K562 (cell line): ENCODE results near the gene CD151. TPM values are rescaled to one million over a fixed set of nuclear protein-coding genes. Genes with fewer than 3 reads are reported as not detected.

ENCODE experiments used
- ESRRA ChIP-seq: fragments of 450-650 bp; IDR thresholded peaks from 2 replicates; pipeline ENCODE4 v1.6.1; 2014; ENCODE audit warnings: low read depth, mild to moderate bottlenecking, moderate library complexity, borderline replicate concordance
- ETV1 ChIP-seq: fragments of 450-650 bp; conservative IDR thresholded peaks from 2 replicates; pipeline ENCODE4 v1.6.1; 2016; ENCODE audit warnings: missing genetic modification characterization, control low read depth, low read depth, missing compliant biosample characterization
- FOSL1 ChIP-seq: fragments of 200-800 bp; sonication (Bioruptor generic); conservative IDR thresholded peaks from 2 replicates; pipeline ENCODE4 v1.6.1; 2016; ENCODE audit warnings: missing genetic modification characterization, missing compliant biosample characterization
- GATAD2A ChIP-seq: fragments of 450-650 bp; IDR thresholded peaks from 2 replicates; pipeline ENCODE4 v1.6.1; 2017
- KLF16 ChIP-seq: IDR thresholded peaks from 2 replicates; pipeline ENCODE4 v1.6.1; 2016; ENCODE audit warnings: antibody characterized with exemption
- MBD2 ChIP-seq: sonication (generic); IDR thresholded peaks from 2 replicates; pipeline ENCODE4 v1.6.1; 2016; ENCODE audit warnings: low read depth, borderline replicate concordance
- POU5F1 ChIP-seq: fragments of 150-350 bp; IDR thresholded peaks from 2 replicates; pipeline ENCODE4 v1.6.1; 2014; ENCODE audit warnings: borderline replicate concordance, low read length, low read depth, mild to moderate bottlenecking; ENCODE audit not compliant: partially characterized antibody
- polyA plus RNA-seq, 8 experiments: library from polyadenylated mRNA; depleted of rRNA in 4 of 8; stranded (reverse) in 5 of 8; unstranded in 3 of 8; fragments of >200 nt; fragmentation: Nextera tagmentation in 2 of 8; fragmentation: Illumina TruSeq in 1 of 8; extraction: Ambion mirVana in 2 of 8; extraction: Trizol in 1 of 8; gene quantifications; 2 replicates each; pipeline versions ENCODE4 v1.2.1 to v1.2.3, GENCODE V29; 2011 to 2014; ENCODE audit warnings: inconsistent platforms in 1 of 8, missing spikeins in 1 of 8
- total RNA-seq, 7 experiments: library from RNA; depleted of rRNA in 6 of 7; stranded (reverse); fragments of >200 nt in 6 of 7; fragmentation: Illumina TruSeq in 2 of 7; extraction: Trizol in 2 of 7; gene quantifications; 2 replicates each; pipeline versions ENCODE4 v1.2.1 to v1.2.3, GENCODE V29; 2011 to 2021; ENCODE audit warnings: low replicate concordance in 1 of 7
- TF ChIP-seq, protein P1 (sequence below): fragments of 200-800 bp; sonication (Bioruptor generic); IDR thresholded peaks from 2 replicates; pipeline ENCODE4 v1.6.1; 2017; ENCODE audit warnings: missing genetic modification characterization, missing compliant biosample characterization
- TF ChIP-seq, protein P2 (sequence below), 2 experiments: IDR thresholded peaks; 2 replicates each; pipeline ENCODE4 v1.6.1; 2012; ENCODE audit warnings: improper control_type of control experiment in 2 of 2, low read depth in 2 of 2, low read length in 2 of 2, borderline replicate concordance in 1 of 2
- TF ChIP-seq, protein P3 (sequence below): IDR thresholded peaks from 2 replicates; pipeline ENCODE4 v1.6.1; 2012; ENCODE audit warnings: low read depth, low read length, improper control_type of control experiment, borderline replicate concordance
- TF ChIP-seq, protein P4 (sequence below): fragments of 250-450 bp; sonication (Bioruptor Pico); IDR thresholded peaks from 2 replicates; pipeline ENCODE4 v1.9.0; 2021; ENCODE audit warnings: mild to moderate bottlenecking, inconsistent platforms
- TF ChIP-seq, protein P5 (sequence below), 3 experiments: fragments of 200-800 bp in 1 of 3; sonication (Bioruptor generic) in 1 of 3; sonication (generic) in 1 of 3; formaldehyde crosslinking in 1 of 3; IDR thresholded peaks; 2 replicates each; pipeline versions ENCODE4 v1.6.1 to v1.8.0; 2016 to 2022; ENCODE audit warnings: mild to moderate bottlenecking in 2 of 3, missing compliant biosample characterization in 2 of 3, missing genetic modification characterization in 2 of 3, missing genetic modification reagents in 1 of 3
- TF ChIP-seq, protein P6 (sequence below): fragments of 250-450 bp; sonication (Bioruptor Pico); IDR thresholded peaks from 2 replicates; pipeline ENCODE4 v1.4.0; 2020; ENCODE audit warnings: mild to moderate bottlenecking, moderate library complexity

CD151 gene
- total and polyA plus RNA-seq, 9 of the 15 experiments (the other 6 are each of a cell fraction or from before 2014, with no cell fraction given) = 2.3 to 187 (median 140) TPM

DNA sequence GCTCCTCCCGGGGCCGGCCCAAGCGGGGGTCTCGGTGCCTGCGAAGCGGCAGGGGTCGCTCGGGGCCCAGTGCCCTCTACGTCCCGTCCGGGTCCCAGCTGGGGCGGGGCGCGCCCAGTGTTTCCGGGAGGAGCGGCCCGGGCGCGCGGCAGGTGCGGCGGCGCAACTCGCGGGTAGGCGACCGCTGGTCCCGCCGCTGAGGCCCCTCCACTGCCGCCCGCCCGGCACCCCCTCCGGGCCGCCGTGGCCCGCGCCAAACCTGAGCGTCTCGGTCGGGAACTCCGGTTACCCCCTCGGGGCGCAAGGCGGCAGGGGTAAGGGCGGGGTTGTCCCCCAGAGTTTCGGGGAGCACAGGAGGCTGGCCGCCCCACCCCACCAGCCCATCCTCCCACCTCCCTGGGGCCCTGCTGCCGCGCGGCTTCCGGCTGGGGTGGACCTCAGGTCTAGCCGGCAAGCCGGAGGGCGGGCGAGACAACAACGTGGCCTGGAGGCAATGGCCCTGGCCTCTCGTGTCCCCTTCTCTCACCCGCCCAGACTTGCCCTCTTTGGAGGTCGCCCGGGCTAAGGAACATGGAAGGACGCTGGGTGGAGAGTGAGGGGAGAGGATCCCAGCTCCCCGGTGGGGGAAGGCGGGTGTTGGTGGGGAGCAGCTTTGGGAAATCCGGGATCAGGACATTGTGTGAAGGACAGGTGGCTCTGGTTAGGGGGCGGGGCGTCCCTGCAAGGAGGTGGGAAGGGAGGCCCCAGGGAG, 5.4 kb upstream of the CD151 start (continued):
- TF ChIP-seq, protein P1, sequence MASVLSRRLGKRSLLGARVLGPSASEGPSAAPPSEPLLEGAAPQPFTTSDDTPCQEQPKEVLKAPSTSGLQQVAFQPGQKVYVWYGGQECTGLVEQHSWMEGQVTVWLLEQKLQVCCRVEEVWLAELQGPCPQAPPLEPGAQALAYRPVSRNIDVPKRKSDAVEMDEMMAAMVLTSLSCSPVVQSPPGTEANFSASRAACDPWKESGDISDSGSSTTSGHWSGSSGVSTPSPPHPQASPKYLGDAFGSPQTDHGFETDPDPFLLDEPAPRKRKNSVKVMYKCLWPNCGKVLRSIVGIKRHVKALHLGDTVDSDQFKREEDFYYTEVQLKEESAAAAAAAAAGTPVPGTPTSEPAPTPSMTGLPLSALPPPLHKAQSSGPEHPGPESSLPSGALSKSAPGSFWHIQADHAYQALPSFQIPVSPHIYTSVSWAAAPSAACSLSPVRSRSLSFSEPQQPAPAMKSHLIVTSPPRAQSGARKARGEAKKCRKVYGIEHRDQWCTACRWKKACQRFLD = peak; percentile 82
- TF ChIP-seq, protein P2, sequence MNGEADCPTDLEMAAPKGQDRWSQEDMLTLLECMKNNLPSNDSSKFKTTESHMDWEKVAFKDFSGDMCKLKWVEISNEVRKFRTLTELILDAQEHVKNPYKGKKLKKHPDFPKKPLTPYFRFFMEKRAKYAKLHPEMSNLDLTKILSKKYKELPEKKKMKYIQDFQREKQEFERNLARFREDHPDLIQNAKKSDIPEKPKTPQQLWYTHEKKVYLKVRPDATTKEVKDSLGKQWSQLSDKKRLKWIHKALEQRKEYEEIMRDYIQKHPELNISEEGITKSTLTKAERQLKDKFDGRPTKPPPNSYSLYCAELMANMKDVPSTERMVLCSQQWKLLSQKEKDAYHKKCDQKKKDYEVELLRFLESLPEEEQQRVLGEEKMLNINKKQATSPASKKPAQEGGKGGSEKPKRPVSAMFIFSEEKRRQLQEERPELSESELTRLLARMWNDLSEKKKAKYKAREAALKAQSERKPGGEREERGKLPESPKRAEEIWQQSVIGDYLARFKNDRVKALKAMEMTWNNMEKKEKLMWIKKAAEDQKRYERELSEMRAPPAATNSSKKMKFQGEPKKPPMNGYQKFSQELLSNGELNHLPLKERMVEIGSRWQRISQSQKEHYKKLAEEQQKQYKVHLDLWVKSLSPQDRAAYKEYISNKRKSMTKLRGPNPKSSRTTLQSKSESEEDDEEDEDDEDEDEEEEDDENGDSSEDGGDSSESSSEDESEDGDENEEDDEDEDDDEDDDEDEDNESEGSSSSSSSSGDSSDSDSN (IDR thresholded peaks at IDR 0.05; ENCODE audit: borderline replicate concordance in 1 of 2, low read depth in 2 of 2, low read length in 2 of 2) = peak; percentile 41 to 63; a peak in 3 of 4 replicates
- TF ChIP-seq POU5F1 (no peak), GATAD2A (no peak), ESRRA (peak; percentile 65), KLF16 (no peak), ETV1 (peak; percentile 85), MBD2 (peak; percentile 5; the same call in 1 of the 2 replicates), FOSL1 (tag) (0 out of 2 replicates have a peak, but pooled peaks have one; percentile 21)
- TF ChIP-seq, protein P3, sequence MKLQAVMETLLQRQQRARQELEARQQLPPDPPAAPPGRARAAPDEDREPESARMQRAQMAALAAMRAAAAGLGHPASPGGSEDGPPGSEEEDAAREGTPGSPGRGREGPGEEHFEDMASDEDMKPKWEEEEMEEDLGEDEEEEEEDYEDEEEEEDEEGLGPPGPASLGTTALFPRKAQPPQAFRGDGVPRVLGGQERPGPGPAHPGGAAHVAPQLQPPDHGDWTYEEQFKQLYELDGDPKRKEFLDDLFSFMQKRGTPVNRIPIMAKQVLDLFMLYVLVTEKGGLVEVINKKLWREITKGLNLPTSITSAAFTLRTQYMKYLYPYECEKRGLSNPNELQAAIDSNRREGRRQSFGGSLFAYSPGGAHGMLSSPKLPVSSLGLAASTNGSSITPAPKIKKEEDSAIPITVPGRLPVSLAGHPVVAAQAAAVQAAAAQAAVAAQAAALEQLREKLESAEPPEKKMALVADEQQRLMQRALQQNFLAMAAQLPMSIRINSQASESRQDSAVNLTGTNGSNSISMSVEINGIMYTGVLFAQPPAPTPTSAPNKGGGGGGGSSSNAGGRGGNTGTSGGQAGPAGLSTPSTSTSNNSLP = no peak
- TF ChIP-seq, protein P4, sequence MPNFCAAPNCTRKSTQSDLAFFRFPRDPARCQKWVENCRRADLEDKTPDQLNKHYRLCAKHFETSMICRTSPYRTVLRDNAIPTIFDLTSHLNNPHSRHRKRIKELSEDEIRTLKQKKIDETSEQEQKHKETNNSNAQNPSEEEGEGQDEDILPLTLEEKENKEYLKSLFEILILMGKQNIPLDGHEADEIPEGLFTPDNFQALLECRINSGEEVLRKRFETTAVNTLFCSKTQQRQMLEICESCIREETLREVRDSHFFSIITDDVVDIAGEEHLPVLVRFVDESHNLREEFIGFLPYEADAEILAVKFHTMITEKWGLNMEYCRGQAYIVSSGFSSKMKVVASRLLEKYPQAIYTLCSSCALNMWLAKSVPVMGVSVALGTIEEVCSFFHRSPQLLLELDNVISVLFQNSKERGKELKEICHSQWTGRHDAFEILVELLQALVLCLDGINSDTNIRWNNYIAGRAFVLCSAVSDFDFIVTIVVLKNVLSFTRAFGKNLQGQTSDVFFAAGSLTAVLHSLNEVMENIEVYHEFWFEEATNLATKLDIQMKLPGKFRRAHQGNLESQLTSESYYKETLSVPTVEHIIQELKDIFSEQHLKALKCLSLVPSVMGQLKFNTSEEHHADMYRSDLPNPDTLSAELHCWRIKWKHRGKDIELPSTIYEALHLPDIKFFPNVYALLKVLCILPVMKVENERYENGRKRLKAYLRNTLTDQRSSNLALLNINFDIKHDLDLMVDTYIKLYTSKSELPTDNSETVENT (CRISPR knock-in tag) = peak; percentile 22; the same call in 1 of the 2 replicates
- TF ChIP-seq, protein P5, sequence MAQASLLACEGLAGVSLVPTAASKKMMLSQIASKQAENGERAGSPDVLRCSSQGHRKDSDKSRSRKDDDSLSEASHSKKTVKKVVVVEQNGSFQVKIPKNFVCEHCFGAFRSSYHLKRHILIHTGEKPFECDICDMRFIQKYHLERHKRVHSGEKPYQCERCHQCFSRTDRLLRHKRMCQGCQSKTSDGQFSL (CRISPR knock-in tag; IDR thresholded peaks at IDR 0.05) = peak; percentile 81
- TF ChIP-seq, protein P5 (tag; IDR thresholded peaks at IDR 0.05) = peak in 1 of 2 experiments; percentile 78; a peak in 2 of 4 replicates
- TF ChIP-seq, protein P6, sequence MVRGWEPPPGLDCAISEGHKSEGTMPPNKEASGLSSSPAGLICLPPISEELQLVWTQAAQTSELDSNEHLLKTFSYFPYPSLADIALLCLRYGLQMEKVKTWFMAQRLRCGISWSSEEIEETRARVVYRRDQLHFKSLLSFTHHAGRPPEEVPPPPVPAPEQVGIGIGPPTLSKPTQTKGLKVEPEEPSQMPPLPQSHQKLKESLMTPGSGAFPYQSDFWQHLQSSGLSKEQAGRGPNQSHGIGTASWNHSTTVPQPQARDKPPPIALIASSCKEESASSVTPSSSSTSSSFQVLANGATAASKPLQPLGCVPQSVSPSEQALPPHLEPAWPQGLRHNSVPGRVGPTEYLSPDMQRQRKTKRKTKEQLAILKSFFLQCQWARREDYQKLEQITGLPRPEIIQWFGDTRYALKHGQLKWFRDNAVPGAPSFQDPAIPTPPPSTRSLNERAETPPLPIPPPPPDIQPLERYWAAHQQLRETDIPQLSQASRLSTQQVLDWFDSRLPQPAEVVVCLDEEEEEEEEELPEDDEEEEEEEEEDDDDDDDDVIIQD (CRISPR knock-in tag) = no peak
